Bronchial smooth muscle cell (primary cell): ENCODE data around the gene TAF10. TPM values are rescaled to one million over a fixed set of nuclear protein-coding genes. Genes with fewer than 3 reads are reported as not detected.

Experiments
- total RNA-seq: library from RNA; depleted of rRNA; stranded (reverse); fragments of >200 nt; gene quantifications from 2 replicates; pipeline ENCODE4 v1.2.1, GENCODE V29; 2014

TAF10 gene
- 58.7 and 78.2 TPM in 2 replicates for total RNA-seq

DNA sequence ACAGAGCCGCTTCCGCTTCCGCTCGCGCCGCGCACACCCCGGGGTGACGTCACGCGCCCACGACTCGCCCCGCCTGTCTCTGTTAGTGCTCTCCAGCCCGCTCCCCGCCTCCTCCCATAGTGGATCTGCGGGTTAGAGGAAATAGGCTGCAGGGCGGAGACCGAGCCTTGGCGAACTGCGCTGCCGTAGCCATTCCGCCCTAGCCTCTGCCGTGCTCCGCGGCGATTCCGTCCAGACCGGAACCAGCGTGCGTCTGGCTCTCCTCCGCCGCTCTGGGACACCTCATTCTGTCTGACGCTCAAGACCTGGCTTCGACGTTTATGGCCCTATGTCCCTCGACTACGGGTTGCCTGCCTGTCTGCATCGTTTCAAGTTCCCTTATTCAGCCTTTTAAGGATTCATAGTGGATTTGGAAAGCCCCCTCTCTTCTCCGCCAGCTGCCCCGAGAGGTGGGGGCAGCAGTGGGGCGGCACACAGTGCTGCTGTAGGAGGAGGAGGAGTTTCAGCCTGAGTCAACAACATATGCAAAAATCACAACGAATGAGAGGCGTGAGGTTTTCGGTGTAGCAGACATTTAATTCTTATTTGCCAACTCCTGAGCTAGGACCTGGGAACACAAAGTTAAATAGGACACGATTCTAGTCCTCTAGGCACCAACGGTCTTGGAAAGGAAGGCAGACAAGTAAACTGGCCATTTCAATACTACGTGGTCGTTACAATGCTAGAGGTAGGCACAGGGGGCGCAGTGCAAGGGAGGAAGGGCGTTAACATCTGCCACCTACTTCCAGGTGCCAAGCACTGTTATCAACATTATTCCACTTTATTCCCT, at the start of gene TAF10:
Gene TAF10, minus strand, starts transcription at position 4 of the 829 bp plus-strand sequence. CDS start 27 bp downstream, outside the sequence.

DNA sequence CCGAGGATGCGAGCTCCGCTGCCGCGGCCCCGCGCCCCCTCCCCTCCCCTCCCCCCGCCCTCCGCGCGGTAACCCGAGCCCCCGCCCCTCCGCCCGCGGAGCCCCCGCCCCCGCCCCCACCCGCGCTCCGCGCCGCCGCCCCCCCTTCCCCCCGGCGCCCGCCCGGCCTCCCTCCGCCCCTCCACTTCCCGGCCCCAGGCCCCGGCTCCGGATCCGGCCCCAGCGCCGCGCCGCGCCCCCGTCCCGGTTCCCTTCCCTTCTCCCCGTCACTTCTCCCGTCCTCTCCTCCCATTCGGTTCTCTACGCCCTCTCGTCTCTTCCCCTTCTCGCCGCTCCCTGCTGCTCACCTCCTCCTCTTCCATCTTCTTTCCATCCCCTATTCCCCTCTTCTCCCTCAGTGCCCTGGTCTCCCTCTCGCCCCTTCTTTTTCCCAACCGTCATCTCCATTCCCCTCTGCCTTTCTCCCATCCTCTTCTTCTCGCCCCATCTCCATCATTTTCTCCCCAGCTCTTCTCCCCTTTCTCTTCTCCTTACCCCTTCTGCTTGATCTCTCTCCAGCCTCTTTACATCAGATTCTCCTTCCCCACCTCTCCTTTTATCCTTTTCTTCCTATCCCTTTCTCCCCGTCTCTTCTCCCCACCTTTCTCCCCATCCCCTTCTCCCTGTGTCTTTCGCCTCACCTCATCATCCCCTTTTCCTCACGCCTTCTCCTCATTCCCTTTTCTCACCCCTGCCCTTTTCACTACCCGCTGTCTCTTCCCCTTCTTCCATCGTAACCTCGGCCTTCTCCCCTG, 44.0 kb upstream of the TAF10 start, which contains the start of gene DCHS1:
Gene DCHS1, minus strand, starts transcription at position 20 of the 794 bp plus-strand sequence. CDS start 14,196 bp downstream, outside the sequence.

DNA sequence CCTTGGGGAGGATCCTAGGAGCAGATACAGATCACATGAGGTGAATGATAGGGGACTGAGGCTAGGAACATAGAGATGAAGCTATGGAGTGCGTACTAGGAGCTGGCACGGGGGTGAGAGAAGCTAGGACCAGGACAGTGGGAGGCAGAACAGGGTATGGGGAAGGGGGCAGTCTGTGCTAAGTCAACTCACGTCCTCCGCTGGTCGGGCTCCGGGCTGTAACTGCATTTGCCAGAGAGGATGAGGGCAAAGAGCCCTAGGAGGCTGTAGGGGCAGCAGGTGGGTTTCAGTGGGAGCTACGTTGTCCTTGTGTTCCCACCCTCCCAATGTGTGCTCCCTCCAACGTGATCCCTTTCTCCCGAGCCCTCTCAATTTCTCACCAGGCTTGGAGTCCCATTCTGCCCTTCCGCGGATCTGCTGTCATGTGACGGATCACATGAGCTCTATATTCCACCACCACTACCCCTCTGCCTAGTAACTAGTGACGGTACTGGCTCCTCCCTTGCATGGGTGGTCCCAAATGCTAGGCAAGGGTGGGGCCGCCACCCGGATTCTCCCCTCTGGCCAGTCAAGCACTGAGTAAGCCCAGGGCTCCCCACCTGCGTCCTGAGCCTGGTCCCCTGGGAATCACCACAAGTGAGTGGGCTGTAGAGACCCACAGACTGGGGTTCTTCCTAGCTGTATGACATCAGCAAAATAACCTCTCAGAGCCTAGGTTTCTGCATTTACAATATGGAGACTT, 7.2 kb upstream of the TAF10 start, which contains the start of gene TPP1:
Gene TPP1, minus strand, starts transcription at position 419 of the 742 bp plus-strand sequence. Its CDS starts 22 bp downstream, at position 397.

DNA sequence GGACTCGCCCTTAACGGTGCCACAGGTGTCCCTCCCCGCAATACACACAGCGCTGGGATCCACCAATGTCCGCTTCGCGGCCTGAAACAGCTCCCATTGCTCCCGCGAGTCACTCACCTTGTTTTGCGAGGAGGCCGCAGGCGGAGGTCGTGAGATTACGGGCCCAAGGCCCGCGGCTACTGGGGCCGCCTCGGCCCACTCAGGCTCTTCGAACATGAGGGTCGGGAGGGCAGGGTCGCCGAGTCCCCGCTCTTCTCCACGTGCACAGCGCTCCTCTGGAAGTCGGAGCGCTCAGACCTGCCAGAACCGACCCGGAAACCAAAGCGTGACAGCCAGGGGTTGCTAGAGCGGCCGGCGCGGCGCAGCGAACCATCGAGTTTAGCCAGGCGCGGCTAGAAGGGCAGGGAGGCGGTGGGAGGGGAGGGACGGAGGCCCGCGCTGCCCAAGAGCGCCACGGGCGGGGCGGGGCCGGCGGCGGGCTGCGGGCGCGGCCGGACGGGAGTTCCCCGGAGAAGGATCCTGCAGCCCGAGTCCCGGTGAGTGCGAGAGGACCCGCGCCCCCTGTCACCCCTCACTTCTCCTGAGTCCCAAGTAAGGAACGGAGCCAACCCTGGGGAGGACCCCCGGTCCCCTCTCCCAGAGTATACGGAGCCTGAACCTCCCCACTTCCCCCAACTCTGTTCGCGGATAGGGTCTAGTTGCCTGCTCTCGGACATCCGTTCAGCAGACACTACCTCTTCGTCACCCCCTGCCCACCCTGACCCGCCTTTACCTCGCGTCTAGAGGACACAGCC, 8.5 kb downstream of the TAF10 start, which contains the start of the genes ILK and RRP8:
Gene ILK, plus strand, starts transcription at position 488 of the 794 bp plus-strand sequence. CDS start 498 bp downstream, outside the sequence.
Gene RRP8, minus strand, starts transcription at position 330 of the 794 bp plus-strand sequence. Its CDS starts 114 bp downstream, at position 216.

Other genes starting within 250 kb of the TAF10 start
- gene SMPD1, start 221.7 kb downstream of the TAF10 start, total RNA-seq = 40.0 and 41.3 TPM in 2 replicates
- gene APBB1, start 193.1 kb downstream of the TAF10 start, total RNA-seq = 53.4 and 69.9 TPM in 2 replicates
- gene HPX, start 171.2 kb downstream of the TAF10 start, total RNA-seq = 0.63 and 0.77 TPM in 2 replicates
- 27.4 and 42.2 TPM in 2 replicates for gene TRIM3, start 138.3 kb downstream of the TAF10 start, total RNA-seq
- 40.8 and 48.5 TPM in 2 replicates for gene ARFIP2, start 130.9 kb downstream of the TAF10 start, total RNA-seq
- gene TIMM10B, start 130.7 kb downstream of the TAF10 start, total RNA-seq = 30.8 and 31.7 TPM in 2 replicates
- gene DNHD1, start 114.9 kb downstream of the TAF10 start, total RNA-seq = 6.1 and 6.4 TPM in 2 replicates
- 5.1 and 6.9 TPM in 2 replicates for gene RRP8, start 8.6 kb downstream of the TAF10 start, total RNA-seq
- 137 and 176 TPM in 2 replicates for gene ILK, start 8.4 kb downstream of the TAF10 start, total RNA-seq
- 53.4 and 73.6 TPM in 2 replicates for gene TPP1, start 7.2 kb upstream of the TAF10 start, total RNA-seq
- 13.7 and 28.4 TPM in 2 replicates for gene DCHS1, start 43.6 kb upstream of the TAF10 start, total RNA-seq
- 42.8 and 57.2 TPM in 2 replicates for gene MRPL17, start 71.1 kb upstream of the TAF10 start, total RNA-seq
- 0.16 TPM in 1 of 2 replicates, not detected in the other for gene OR2AG2, start 159.8 kb upstream of the TAF10 start, total RNA-seq
- not detected in 2 replicates for gene OR2AG1, start 170.8 kb upstream of the TAF10 start, total RNA-seq
- 0.09 and 0.16 TPM in 2 replicates for gene OR6A2, start 187.5 kb upstream of the TAF10 start, total RNA-seq
- not detected in 2 replicates for gene OR10A5, start 233.5 kb upstream of the TAF10 start, total RNA-seq